Tibial nerve (tissue), 4 donors: ENCODE data around the gene ATP8B1.

Experiments
- CTCF ChIP-seq, 5 experiments: fragments of 200-600 bp in 3 of 5; fragments of 450-650 bp in 2 of 5; sonication (generic) in 3 of 5; IDR thresholded peaks; one replicate each; pipeline ENCODE4 v1.5.1; 2016 to 2019; ENCODE audit warnings: antibody characterized with exemption in 5 of 5, mild to moderate bottlenecking in 3 of 5, moderate library complexity in 2 of 5
- EP300 ChIP-seq, 2 donors: sonication (generic); formaldehyde crosslinking; IDR thresholded peaks; one replicate each; pipeline ENCODE4 v1.6.1; 2017; ENCODE audit warnings: antibody characterized with exemption in 2 of 2, mild to moderate bottlenecking in 1 of 2
- POLR2A ChIP-seq, 2 donors: fragments of 450-650 bp; IDR thresholded peaks; one replicate each; pipeline ENCODE4 v1.6.1; 2017; ENCODE audit warnings: antibody characterized with exemption in 2 of 2, mild to moderate bottlenecking in 2 of 2, moderate library complexity in 2 of 2

GRCh38 chr18:57826252-57826651 is 23.1 kb upstream of the ATP8B1 start:
- TF ChIP-seq CTCF (IDR thresholded peaks at IDR 0.05) (no peak), POLR2A (IDR thresholded peaks at IDR 0.05) (no peak), EP300 (IDR thresholded peaks at IDR 0.05) (no peak)
